ENCODE results near the gene ABCE1. TPM values are rescaled to one million over a fixed set of nuclear protein-coding genes. Genes with fewer than 3 reads are reported as not detected.

The ABCE1 gene
- total and polyA plus RNA-seq, 2 experiments from 2014 or later = 70.3 to 185 TPM

DNA sequence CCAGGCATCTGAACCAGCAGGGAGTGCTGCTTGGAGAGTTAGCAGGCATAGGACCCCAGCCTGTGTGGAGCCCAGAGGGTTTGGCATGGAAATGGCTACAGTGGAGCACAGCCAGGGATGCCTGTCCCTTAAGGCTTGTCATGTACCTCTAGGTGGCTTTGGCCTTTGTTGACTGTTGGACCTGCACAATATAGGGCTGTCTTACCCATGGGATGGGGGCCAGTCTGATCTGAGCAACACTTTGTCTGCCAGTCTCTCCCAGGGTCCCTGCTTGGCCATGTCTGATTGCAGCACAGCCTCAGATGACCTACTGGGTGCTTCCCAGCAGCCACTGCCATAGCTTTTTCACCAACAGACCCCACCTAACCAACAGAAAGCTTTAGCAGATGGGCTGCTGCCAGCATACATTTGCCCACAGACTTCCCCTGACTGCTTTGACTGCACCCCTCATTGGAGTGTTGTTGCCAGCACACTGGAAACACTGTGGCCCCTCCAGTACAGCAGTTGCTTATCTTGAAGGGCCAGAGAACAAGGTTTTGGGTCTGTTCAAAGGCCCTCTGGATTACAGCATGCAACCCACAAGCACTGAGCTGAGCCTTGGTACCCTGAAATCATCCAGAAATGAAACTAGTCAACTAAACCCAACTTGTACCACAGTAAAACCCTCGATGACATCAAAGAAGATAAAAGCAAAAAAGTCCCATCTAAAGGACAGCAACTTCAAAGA is 22.2 kb upstream of the ABCE1 start:
- Histone ChIP-seq H3K9me2 (ENCODE audit: insufficient read depth) (no peaks in the 10 kb centered on the region), H4K20me1 (replicated peaks; ENCODE audit: insufficient read depth) (no peaks in the 10 kb centered on the region; the same call in 1 of the 2 replicates), H2AFZ (no peak overlapping the region), H3K4me3 (no peak overlapping the region), H3K27me3 (ENCODE audit: insufficient read depth) (no peaks in the 10 kb centered on the region), H3K4me1 (ENCODE audit: insufficient read depth) (no peaks in the 10 kb centered on the region), H3F3A (replicated peaks; ENCODE audit: low read depth) (no peaks in the 10 kb centered on the region), H3K27ac (ENCODE audit: low read depth) (no peak overlapping the region), H3K4me2 (no peak overlapping the region), H3K79me2 (replicated peaks; ENCODE audit: insufficient read depth) (peaks cover 40% of the 10 kb centered on the region), H3K36me3 (ENCODE audit: insufficient read depth) (no peaks in the 10 kb centered on the region)
- Mint-ChIP-seq H3K4me1 (peaks cover 6% of the 10 kb centered on the region; the same call in 1 of the 3 replicates), H3K27me3 (ENCODE audit: insufficient read depth, low read depth, poor library complexity) (no peaks in the 10 kb centered on the region), H3K36me3 (ENCODE audit: low read depth) (peaks cover 41% of the 10 kb centered on the region), H3K27ac (no peak overlapping the region), H3K4me3 (no peak overlapping the region), H3K9me3 (peaks cover 6% of the 10 kb centered on the region; the same call in 2 of the 3 replicates)
- TF ChIP-seq CREB1 (CRISPR knock-in tag; IDR thresholded peaks at IDR 0.05; ENCODE audit: low read depth) (no peak), ZNF114 (CRISPR knock-in tag; IDR thresholded peaks at IDR 0.05) (no peak), STAT1 (IDR thresholded peaks at IDR 0.05; ENCODE audit: unreplicated experiment) (no peak), NANOG (IDR thresholded peaks at IDR 0.05; ENCODE audit: borderline replicate concordance) (no peak)
- TF ChIP-seq, protein P1, sequence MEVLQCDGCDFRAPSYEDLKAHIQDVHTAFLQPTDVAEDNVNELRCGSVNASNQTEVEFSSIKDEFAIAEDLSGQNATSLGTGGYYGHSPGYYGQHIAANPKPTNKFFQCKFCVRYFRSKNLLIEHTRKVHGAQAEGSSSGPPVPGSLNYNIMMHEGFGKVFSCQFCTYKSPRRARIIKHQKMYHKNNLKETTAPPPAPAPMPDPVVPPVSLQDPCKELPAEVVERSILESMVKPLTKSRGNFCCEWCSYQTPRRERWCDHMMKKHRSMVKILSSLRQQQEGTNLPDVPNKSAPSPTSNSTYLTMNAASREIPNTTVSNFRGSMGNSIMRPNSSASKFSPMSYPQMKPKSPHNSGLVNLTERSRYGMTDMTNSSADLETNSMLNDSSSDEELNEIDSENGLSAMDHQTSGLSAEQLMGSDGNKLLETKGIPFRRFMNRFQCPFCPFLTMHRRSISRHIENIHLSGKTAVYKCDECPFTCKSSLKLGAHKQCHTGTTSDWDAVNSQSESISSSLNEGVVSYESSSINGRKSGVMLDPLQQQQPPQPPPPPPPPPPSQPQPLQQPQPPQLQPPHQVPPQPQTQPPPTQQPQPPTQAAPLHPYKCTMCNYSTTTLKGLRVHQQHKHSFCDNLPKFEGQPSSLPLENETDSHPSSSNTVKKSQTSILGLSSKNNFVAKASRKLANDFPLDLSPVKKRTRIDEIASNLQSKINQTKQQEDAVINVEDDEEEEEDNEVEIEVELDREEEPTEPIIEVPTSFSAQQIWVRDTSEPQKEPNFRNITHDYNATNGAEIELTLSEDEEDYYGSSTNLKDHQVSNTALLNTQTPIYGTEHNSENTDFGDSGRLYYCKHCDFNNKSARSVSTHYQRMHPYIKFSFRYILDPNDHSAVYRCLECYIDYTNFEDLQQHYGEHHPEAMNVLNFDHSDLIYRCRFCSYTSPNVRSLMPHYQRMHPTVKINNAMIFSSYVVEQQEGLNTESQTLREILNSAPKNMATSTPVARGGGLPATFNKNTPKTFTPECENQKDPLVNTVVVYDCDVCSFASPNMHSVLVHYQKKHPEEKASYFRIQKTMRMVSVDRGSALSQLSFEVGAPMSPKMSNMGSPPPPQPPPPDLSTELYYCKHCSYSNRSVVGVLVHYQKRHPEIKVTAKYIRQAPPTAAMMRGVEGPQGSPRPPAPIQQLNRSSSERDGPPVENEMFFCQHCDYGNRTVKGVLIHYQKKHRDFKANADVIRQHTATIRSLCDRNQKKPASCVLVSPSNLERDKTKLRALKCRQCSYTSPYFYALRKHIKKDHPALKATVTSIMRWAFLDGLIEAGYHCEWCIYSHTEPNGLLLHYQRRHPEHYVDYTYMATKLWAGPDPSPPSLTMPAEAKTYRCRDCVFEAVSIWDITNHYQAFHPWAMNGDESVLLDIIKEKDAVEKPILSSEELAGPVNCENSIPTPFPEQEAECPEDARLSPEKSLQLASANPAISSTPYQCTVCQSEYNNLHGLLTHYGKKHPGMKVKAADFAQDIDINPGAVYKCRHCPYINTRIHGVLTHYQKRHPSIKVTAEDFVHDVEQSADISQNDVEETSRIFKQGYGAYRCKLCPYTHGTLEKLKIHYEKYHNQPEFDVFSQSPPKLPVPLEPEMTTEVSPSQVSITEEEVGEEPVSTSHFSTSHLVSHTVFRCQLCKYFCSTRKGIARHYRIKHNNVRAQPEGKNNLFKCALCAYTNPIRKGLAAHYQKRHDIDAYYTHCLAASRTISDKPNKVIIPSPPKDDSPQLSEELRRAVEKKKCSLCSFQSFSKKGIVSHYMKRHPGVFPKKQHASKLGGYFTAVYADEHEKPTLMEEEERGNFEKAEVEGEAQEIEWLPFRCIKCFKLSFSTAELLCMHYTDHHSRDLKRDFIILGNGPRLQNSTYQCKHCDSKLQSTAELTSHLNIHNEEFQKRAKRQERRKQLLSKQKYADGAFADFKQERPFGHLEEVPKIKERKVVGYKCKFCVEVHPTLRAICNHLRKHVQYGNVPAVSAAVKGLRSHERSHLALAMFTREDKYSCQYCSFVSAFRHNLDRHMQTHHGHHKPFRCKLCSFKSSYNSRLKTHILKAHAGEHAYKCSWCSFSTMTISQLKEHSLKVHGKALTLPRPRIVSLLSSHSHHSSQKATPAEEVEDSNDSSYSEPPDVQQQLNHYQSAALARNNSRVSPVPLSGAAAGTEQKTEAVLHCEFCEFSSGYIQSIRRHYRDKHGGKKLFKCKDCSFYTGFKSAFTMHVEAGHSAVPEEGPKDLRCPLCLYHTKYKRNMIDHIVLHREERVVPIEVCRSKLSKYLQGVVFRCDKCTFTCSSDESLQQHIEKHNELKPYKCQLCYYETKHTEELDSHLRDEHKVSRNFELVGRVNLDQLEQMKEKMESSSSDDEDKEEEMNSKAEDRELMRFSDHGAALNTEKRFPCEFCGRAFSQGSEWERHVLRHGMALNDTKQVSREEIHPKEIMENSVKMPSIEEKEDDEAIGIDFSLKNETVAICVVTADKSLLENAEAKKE (CRISPR knock-in tag; IDR thresholded peaks at IDR 0.05) = no peak
- no peak for ATAC-seq
- no peak for DNase-seq (ENCODE audit: low spot score)

DNA sequence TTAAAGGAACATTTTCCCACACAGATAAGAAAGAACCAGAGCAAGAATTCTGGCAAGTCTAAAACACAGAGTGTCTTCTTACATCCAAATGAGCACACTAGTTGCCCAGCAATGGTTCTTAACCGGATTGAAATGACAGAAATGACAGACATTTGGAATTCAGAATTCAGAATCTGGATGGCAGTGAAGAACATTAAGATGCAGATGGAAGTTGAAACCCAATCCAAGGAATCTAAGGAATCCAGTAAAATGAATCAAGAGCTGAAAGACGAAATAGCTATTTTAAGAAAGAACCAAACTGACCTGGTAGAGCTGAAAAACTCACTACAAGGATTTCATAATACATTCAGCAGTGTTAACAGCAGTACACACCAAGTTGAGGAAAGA is 21.6 kb upstream of the ABCE1 start:
- peaks cover 41% of the 10 kb centered on the region for H3K36me3 Mint-ChIP-seq (ENCODE audit: low read depth)
- no peaks in the 10 kb centered on the region for H3K4me1 ChIP-seq (ENCODE audit: insufficient read depth)
- no peak overlapping the region for H2AFZ ChIP-seq
- H3K4me2 ChIP-seq = no peak overlapping the region
- H3K27ac Mint-ChIP-seq = no peak overlapping the region
- peaks cover 40% of the 10 kb centered on the region for H3K79me2 ChIP-seq (replicated peaks; ENCODE audit: insufficient read depth)
- H3K9me3 Mint-ChIP-seq = peaks cover 6% of the 10 kb centered on the region; the same call in 2 of the 3 replicates
- H3K4me3 ChIP-seq = no peak overlapping the region
- TF ChIP-seq STAT1 (IDR thresholded peaks at IDR 0.05; ENCODE audit: unreplicated experiment) = no peak
- TF ChIP-seq, protein P2, sequence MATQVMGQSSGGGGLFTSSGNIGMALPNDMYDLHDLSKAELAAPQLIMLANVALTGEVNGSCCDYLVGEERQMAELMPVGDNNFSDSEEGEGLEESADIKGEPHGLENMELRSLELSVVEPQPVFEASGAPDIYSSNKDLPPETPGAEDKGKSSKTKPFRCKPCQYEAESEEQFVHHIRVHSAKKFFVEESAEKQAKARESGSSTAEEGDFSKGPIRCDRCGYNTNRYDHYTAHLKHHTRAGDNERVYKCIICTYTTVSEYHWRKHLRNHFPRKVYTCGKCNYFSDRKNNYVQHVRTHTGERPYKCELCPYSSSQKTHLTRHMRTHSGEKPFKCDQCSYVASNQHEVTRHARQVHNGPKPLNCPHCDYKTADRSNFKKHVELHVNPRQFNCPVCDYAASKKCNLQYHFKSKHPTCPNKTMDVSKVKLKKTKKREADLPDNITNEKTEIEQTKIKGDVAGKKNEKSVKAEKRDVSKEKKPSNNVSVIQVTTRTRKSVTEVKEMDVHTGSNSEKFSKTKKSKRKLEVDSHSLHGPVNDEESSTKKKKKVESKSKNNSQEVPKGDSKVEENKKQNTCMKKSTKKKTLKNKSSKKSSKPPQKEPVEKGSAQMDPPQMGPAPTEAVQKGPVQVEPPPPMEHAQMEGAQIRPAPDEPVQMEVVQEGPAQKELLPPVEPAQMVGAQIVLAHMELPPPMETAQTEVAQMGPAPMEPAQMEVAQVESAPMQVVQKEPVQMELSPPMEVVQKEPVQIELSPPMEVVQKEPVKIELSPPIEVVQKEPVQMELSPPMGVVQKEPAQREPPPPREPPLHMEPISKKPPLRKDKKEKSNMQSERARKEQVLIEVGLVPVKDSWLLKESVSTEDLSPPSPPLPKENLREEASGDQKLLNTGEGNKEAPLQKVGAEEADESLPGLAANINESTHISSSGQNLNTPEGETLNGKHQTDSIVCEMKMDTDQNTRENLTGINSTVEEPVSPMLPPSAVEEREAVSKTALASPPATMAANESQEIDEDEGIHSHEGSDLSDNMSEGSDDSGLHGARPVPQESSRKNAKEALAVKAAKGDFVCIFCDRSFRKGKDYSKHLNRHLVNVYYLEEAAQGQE (IDR thresholded peaks at IDR 0.05; ENCODE audit: unreplicated experiment) = no peak
- TF ChIP-seq NANOG (IDR thresholded peaks at IDR 0.05; ENCODE audit: borderline replicate concordance) = no peak
- H3K4me3 Mint-ChIP-seq = no peak overlapping the region
- H3K27me3 Mint-ChIP-seq (ENCODE audit: insufficient read depth, low read depth, poor library complexity) = no peaks in the 10 kb centered on the region
- no peaks in the 10 kb centered on the region for H3K9me2 ChIP-seq (ENCODE audit: insufficient read depth)
- H3F3A ChIP-seq (replicated peaks; ENCODE audit: low read depth) = no peaks in the 10 kb centered on the region
- ATAC-seq = no peak
- peaks cover 6% of the 10 kb centered on the region; the same call in 1 of the 3 replicates for H3K4me1 Mint-ChIP-seq
- H3K36me3 ChIP-seq (ENCODE audit: insufficient read depth) = no peaks in the 10 kb centered on the region; the same call in 1 of the 2 replicates
- H4K20me1 ChIP-seq (replicated peaks; ENCODE audit: insufficient read depth) = no peaks in the 10 kb centered on the region; the same call in 1 of the 2 replicates
- no peak for DNase-seq (ENCODE audit: low spot score)
- no peaks in the 10 kb centered on the region for H3K27me3 ChIP-seq (ENCODE audit: insufficient read depth)
- no peak overlapping the region for H3K27ac ChIP-seq (ENCODE audit: low read depth)
